ENCODE measurements around the gene NPBWR2. TPM values are rescaled to one million over a fixed set of nuclear protein-coding genes. Genes with fewer than 3 reads are reported as not detected.

The NPBWR2 gene
- total RNA-seq, 2 donors from 2014 or later = not detected

DNA sequence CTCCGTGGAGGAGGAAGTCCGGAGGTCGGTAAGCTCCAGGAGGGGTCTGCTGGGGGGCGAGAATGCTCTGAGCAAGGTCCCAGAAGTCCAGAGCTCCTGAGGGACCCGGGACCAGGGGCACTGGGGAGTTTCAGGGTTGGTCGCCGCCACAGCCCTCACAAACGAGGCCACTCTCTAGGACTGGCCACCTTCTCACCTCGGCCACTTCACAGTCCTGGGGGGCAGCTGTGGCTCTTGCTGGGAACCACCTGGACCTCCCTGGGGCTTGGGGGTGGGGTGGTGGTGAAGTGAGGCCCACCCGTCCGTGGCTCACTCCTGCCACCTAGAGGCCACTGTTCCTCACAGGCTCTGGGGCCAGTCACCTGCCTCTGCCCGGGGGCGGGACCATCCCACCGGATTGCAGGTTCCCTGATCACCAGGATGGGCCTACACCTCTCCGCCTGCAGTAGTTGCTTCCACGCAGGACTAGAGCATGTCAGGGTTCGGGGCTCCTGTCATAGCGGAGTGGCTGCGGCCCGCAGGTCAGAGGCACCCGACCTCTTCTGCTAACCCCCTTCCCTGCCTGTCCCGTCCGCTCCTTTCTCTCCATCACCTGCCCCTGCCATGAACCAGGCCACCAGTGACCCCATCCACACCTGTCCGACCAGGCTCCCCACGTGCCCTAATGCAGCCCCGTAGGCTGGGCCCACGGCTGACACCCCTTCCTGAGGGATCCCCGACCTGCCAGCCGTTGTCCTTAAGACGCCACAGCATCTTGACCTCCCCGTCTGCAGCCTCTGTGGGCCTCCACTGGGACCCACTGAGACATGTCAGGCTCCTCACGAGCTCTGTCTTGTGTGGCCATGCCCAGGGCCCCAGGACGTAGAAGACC lies 49.5 kb downstream of the NPBWR2 start:
- DNase-seq (ENCODE audit: low spot score) (peak; percentile 74), ATAC-seq (peak; percentile 76 to 83)
- peak overlapping the region; percentile 61 for H3K4me3 Mint-ChIP-seq
- H3K9me3 Mint-ChIP-seq = no peaks in the 10 kb centered on the region
- peak overlapping the region; percentile 69 to 76 for H3K27ac Mint-ChIP-seq
- peaks cover 0 to 7% of the 10 kb centered on the region in 2 donors for H3K27me3 Mint-ChIP-seq
- peaks cover 6 to 11% of the 10 kb centered on the region in 2 donors for H3K4me1 Mint-ChIP-seq (ENCODE audit: low read depth in 2 of 2)
- H3K36me3 Mint-ChIP-seq = no peaks in the 10 kb centered on the region

GRCh38 chr20:64056889-64057627 lies 50.3 kb downstream of the NPBWR2 start:
- DNase-seq (ENCODE audit: low spot score) = no peak
- peaks cover 6 to 11% of the 10 kb centered on the region in 2 donors for H3K4me1 Mint-ChIP-seq (ENCODE audit: low read depth in 2 of 2)
- peak; percentile 59 to 64 for ATAC-seq
- H3K27ac Mint-ChIP-seq = peak overlapping the region in 1 of 2 donors; percentile 76
- peaks cover 0 to 7% of the 10 kb centered on the region in 2 donors for H3K27me3 Mint-ChIP-seq
- peak overlapping the region; percentile 61 for H3K4me3 Mint-ChIP-seq
- no peaks in the 10 kb centered on the region for H3K36me3 Mint-ChIP-seq
- no peaks in the 10 kb centered on the region for H3K9me3 Mint-ChIP-seq

- DNase-seq (ENCODE audit: low spot score) (no peak), ATAC-seq (no peak)
- Mint-ChIP-seq H3K4me3 (no peak overlapping the region), H3K27ac (no peak overlapping the region), H3K9me3 (no peaks in the 10 kb centered on the region), H3K36me3 (no peaks in the 10 kb centered on the region), H3K4me1 (ENCODE audit: low read depth in 2 of 2) (peaks cover 6 to 11% of the 10 kb centered on the region in 2 donors), H3K27me3 (peaks cover 0 to 7% of the 10 kb centered on the region in 2 donors)
These were observed 50.8 kb downstream of the NPBWR2 start for GRCh38 chr20:64056639-64056888.

DNA sequence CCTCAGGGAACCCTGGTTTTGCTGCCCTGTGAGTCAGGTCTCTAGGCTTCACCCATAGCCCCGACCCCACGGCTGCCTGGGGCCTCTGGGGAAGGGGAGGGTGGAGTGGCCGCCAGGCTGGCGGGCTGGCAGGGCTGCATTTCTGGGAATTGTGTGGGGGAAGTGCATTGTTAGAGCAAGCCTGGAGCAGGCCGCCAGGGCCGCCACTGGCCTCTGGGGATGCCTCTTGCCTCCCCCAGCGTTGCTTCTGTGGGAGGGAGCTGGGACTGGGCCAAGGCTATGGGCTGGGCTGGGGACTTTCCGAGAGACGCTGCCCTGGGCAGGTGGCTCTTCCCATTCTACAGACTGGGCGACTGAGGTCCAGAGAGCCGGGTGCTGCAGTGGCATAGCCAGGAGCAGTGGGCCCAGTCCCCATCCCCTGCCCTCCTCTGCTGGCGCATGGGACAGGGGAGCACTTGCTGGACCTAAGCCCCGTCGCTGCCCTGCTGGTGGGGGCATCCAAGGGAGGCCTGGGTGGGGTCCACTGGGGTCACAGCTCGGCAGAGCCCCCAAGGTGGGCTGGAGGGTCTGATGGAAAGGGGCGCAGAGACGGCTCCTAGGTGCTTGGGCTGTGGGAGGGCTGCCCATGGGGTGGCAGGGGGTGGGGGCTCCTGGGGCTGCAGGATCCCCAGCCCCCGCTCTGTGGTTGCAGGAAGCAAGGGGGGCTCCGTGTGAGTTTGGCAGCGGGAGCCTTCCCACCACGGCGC lies 51.3 kb downstream of the NPBWR2 start:
- peaks cover 0 to 7% of the 10 kb centered on the region in 2 donors for H3K27me3 Mint-ChIP-seq
- peaks cover 6 to 11% of the 10 kb centered on the region in 2 donors for H3K4me1 Mint-ChIP-seq (ENCODE audit: low read depth in 2 of 2)
- ATAC-seq = no peak

GRCh38 chr20:64055396-64055892 lies 51.9 kb downstream of the NPBWR2 start:
- Mint-ChIP-seq H3K9me3 (no peaks in the 10 kb centered on the region), H3K4me1 (ENCODE audit: low read depth in 2 of 2) (peaks cover 6 to 11% of the 10 kb centered on the region in 2 donors), H3K4me3 (no peak overlapping the region), H3K36me3 (no peaks in the 10 kb centered on the region), H3K27ac (no peak overlapping the region), H3K27me3 (peaks cover 0 to 10% of the 10 kb centered on the region in 2 donors)
- ATAC-seq (no peak), DNase-seq (ENCODE audit: low spot score) (no peak)

More for the DNA sequence above, 51.3 kb downstream of the NPBWR2 start:
- H3K36me3 Mint-ChIP-seq = no peaks in the 10 kb centered on the region
- no peaks in the 10 kb centered on the region for H3K9me3 Mint-ChIP-seq
- DNase-seq (ENCODE audit: low spot score) = no peak
- H3K4me3 Mint-ChIP-seq = no peak overlapping the region
- no peak overlapping the region for H3K27ac Mint-ChIP-seq

- Mint-ChIP-seq H3K36me3 (no peaks in the 10 kb centered on the region), H3K27me3 (peaks cover 0 to 10% of the 10 kb centered on the region in 2 donors), H3K27ac (no peak overlapping the region), H3K9me3 (no peaks in the 10 kb centered on the region), H3K4me1 (ENCODE audit: low read depth in 2 of 2) (peaks cover 6 to 11% of the 10 kb centered on the region in 2 donors), H3K4me3 (no peak overlapping the region)
- no peak for DNase-seq (ENCODE audit: low spot score)
- ATAC-seq = no peak
These were observed 53.3 kb downstream of the NPBWR2 start for GRCh38 chr20:64053841-64054661.

Other genes starting within 250 kb of the NPBWR2 start
- gene ABHD16B, start 246.1 kb downstream of the NPBWR2 start, total RNA-seq = not detected
- 10 to 100 TPM; 48.8 to 60.0 TPM for gene TPD52L2, start 242.3 kb downstream of the NPBWR2 start, total RNA-seq
- 10 to 100 TPM; 67.6 to 89.1 TPM for gene DNAJC5, start 212.4 kb downstream of the NPBWR2 start, total RNA-seq
- gene UCKL1, start 151.1 kb downstream of the NPBWR2 start, total RNA-seq = 10 to 100 TPM; 32.6 to 52.9 TPM
- gene ZNF512B, start 137.6 kb downstream of the NPBWR2 start, total RNA-seq = 10 to 100 TPM in 1 of 2 donors, 1 to 10 TPM in 1; 9.6 to 13.8 TPM
- 10 to 100 TPM; 33.3 to 33.6 TPM for gene SAMD10, start 127.9 kb downstream of the NPBWR2 start, total RNA-seq
- gene PRPF6, start 126.4 kb downstream of the NPBWR2 start, total RNA-seq = 10 to 100 TPM; 65.9 to 87.7 TPM
- 1 to 10 TPM; 2.4 to 6.3 TPM for gene C20orf204, start 71.4 kb downstream of the NPBWR2 start, total RNA-seq
- gene SOX18, start 57.9 kb downstream of the NPBWR2 start, total RNA-seq = not detected
- gene TCEA2, start 44.4 kb downstream of the NPBWR2 start, total RNA-seq = 10 to 100 TPM; 23.2 to 24.1 TPM
- gene RGS19, start 28.0 kb downstream of the NPBWR2 start, total RNA-seq = 10 to 100 TPM; 27.1 to 33.4 TPM
- gene OPRL1, start 27.5 kb downstream of the NPBWR2 start, total RNA-seq = under 1 TPM; 0.12 to 0.20 TPM
- gene LKAAEAR1, start 23.2 kb downstream of the NPBWR2 start, total RNA-seq = not detected
- not detected for gene MYT1, start 56.9 kb upstream of the NPBWR2 start, total RNA-seq
- gene PCMTD2, start 148.2 kb upstream of the NPBWR2 start, total RNA-seq = 10 to 100 TPM; 17.4 to 21.8 TPM